Fibroblast of villous mesenchyme (primary cell): ENCODE data around the gene STIM1. TPM values are rescaled to one million over a fixed set of nuclear protein-coding genes. Genes with fewer than 3 reads are reported as not detected.

Source experiments
- DNase-seq: peaks from one replicate; pipeline ENCODE4 v3.0.0-alpha.2; 2010; ENCODE audit warnings: low read depth
- H3K4me3 ChIP-seq: 2 replicates; pipeline ENCODE4 v1.5.1; 2011; ENCODE audit warnings: low read depth, mild to moderate bottlenecking, low read length
- total RNA-seq: library from RNA; depleted of rRNA; stranded (reverse); fragments of >200 nt; gene quantifications from 2 replicates; pipeline ENCODE4 v1.2.3, GENCODE V29; 2012
- TF ChIP-seq, protein P1 (sequence below): IDR thresholded peaks from 2 replicates; pipeline ENCODE4 v1.5.1; 2012; ENCODE audit warnings: low read depth, mild to moderate bottlenecking, low read length; ENCODE audit not compliant: insufficient read depth

STIM1 gene
- total RNA-seq, 1 donor: 36.7 TPM

DNA sequence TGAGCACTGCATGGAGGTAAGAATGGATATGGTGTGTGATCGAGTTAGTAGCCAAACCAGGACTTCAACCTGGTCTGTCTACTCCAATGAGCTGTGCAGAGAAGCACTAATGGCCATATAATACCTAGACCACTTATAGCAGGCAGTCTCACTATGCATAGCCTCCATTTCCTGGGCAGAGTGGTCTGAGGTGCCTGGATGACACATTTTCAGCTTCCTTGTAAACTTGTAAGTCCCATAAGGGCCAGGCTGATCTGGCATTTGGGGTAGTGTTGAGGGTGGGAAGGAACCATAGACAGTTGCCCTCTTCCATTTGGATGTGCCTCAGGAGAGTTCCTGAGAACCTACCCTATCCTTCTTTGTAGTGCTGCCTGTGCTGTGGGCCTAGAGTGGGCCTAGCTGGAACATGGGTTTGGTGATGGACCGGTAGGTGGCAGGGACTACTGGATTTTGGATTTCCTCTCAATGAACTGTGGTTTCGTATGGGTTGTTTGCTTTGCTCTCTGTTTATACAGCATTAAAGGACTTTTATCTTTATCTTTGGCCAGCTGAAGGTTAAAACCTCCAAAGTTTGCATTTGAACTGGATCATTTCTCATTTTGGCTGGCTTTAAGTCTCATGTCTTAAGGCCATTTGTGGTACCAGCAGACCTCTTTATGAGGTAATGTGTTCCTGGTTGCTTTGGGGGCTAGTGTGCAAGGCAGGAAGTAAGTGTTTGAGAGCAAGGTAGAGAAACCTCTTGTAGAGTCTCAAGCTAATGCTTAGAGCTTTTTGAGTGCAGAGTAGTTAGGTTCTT is 86.9 kb downstream of the STIM1 start:
- DNase-seq: no peak
- TF ChIP-seq, protein P1, sequence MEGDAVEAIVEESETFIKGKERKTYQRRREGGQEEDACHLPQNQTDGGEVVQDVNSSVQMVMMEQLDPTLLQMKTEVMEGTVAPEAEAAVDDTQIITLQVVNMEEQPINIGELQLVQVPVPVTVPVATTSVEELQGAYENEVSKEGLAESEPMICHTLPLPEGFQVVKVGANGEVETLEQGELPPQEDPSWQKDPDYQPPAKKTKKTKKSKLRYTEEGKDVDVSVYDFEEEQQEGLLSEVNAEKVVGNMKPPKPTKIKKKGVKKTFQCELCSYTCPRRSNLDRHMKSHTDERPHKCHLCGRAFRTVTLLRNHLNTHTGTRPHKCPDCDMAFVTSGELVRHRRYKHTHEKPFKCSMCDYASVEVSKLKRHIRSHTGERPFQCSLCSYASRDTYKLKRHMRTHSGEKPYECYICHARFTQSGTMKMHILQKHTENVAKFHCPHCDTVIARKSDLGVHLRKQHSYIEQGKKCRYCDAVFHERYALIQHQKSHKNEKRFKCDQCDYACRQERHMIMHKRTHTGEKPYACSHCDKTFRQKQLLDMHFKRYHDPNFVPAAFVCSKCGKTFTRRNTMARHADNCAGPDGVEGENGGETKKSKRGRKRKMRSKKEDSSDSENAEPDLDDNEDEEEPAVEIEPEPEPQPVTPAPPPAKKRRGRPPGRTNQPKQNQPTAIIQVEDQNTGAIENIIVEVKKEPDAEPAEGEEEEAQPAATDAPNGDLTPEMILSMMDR: no peak
- H3K4me3 ChIP-seq: no peak overlapping the region

DNA sequence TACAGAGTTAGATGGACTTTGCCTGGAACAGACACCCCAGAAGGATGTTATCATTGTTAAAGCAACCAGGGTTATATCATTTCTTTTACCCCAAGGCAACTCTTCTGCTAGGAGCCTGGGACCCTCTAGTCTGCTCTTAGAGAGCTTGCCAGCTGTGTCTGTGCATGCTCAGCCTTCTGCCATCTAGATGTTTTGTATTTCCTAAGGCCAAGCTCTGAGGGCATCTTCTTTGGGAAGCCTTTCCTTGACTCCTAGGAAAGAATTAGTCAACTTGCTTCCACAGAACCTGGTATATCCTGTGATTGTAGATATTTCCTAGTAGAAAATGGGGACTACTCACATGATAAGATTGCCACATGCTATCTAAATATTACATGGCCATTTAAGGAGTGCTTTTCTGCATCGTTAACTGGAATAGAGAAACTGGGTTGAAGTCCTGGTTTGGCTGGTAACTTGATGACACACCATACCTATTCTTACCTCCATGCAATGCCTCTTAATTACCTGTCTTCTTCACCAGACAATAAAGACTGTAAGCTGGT is 87.6 kb downstream of the STIM1 start:
- TF ChIP-seq, protein P1: no peak
- H3K4me3 ChIP-seq: no peak overlapping the region
- no peak for DNase-seq

DNA sequence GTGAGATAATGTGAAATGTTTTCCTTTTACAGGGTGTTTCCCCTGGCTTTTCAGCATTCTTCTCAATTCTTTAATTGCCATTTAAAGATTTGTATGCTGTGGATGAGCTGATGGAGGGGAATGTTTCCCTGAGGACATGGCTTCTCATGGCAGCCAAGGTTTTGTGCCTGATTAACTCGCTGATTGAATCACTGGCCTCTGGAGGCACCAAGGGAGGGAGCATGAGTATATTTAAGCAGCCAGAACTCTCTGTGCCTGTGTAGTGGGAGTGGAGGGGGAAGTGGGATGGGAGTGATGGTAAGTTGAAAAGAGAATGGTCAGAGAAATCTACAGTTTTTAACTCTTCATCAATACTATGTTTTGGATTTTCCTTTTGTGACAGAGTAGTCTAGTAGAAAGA is 88.7 kb downstream of the STIM1 start:
- no peak for DNase-seq
- no peak overlapping the region for H3K4me3 ChIP-seq
- TF ChIP-seq, protein P1: no peak

DNA sequence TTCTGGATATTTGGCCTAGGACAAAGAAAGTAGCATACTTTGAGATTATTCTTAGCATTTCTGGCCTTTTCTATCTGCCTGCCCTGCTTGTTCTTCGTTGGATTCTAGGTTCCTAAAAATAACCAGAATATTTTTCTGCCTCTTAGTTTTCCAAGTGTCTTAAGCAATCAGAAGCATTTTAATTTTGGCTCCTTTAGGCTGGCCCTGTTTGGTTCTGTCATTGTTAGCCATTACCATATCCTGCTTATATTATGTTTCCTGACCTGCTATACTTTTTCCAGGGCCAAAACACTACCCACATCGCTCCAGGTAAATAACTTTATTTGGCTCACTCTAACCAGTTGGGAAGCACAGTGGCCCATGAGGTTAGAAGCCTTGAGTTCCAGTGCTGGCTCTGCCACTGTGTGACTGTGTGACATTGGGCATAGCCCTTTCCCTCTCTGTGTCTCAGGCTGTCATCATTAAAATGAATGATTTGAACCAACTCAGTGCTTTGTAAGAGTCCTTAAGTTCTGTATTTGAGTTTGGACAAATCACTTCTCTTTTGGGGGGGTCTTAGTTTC is 91.1 kb downstream of the STIM1 start:
- DNase-seq: no peak
- TF ChIP-seq, protein P1: no peak

DNA sequence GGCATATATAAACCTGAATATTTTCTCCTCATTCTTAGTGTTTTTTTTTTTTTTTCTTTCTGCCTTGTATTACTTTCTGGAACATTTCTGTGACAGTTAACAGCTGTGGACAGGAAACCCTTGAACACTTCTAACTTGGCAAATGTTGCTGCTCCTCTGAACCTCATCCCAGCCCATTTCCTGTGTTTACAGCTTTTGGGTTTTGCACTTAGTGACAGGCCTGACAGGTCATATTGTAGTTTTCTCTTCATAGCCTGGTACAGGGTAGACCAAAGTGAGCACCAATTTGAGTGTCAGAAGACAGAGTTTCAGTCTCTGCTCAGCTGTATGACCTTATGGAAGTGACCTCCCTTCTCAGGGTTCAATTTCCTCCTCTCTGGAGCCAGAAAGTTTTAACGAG is 91.6 kb downstream of the STIM1 start:
- DNase-seq: peak; percentile 83
- TF ChIP-seq, protein P1: no peak
- no peak overlapping the region for H3K4me3 ChIP-seq

More for the DNA sequence above, 91.1 kb downstream of the STIM1 start:
- no peak overlapping the region for H3K4me3 ChIP-seq

DNA sequence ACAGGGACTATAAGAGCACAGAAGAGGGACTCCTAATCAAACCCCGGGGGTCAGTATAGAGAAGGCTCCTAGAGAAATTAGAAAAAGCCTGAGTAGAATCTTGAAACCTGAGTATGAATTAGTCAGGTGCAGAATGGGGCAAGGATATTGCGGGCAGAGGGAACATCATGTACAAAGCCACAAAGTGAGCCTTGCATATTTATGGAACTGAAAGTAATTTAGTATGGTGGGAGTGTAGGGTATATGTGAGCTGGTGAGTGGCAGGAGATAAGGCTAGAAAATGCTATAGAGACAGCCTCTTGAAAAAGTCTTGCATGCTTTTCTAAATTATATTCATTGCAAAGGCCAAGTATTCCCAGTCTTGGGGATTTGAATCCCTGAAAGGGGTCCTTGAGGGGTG is 93.7 kb downstream of the STIM1 start:
- H3K4me3 ChIP-seq: no peak overlapping the region
- DNase-seq: no peak
- TF ChIP-seq, protein P1: no peak
